ENCODE results near the gene RBP7. TPM values are rescaled to one million over a fixed set of nuclear protein-coding genes. Genes with fewer than 3 reads are reported as not detected.

RBP7 gene
- total RNA-seq, result not detected in 2 replicates

DNA sequence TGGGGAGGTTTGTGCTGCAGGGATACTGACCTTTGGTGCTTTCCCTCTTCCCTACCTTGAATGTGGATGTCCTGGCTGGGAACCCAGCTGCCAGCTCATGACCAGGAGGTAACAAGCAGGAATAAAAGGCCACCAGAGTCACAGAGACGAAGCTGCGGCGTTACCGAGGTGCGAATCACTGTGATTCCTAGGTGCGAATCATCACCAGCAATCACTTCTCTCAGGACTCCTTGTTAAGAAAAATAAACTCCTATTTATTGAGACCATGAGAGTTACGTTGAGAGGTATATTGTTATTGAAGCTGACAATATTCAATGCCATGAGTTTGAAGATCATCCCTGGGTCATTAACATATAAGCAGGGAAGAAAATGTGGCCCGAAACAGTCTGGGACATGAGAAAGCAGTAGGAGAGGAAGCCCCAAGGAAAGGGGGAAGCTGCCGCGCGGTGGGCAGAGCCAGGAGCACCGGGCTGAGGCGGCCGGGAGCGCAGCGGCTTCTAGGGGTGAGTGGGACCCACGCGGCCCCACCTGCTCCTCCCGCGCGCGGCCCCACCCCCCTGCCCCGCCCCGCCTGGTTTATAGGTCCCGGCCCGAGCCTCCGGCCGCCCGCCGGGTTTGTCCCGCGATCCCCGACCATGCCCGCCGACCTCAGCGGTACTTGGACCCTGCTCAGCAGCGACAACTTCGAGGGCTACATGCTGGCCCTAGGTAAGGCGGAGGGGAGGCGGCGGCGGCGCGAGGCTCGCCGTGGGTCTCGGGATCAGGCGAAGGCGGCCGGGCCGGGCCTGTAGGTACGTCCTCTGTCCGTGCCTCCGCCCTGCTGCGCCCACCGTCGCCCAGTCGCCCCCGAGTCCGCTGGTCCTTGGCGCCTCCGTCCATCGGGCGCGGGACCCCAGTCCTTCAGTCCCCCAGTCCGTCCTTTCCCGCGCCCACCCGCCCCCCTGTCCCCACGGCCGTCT, at the start of gene RBP7:
Gene RBP7 (plus strand): TSS at position 605 of the 959 bp plus-strand sequence. CDS start 31 bp downstream, at position 636.

DNA sequence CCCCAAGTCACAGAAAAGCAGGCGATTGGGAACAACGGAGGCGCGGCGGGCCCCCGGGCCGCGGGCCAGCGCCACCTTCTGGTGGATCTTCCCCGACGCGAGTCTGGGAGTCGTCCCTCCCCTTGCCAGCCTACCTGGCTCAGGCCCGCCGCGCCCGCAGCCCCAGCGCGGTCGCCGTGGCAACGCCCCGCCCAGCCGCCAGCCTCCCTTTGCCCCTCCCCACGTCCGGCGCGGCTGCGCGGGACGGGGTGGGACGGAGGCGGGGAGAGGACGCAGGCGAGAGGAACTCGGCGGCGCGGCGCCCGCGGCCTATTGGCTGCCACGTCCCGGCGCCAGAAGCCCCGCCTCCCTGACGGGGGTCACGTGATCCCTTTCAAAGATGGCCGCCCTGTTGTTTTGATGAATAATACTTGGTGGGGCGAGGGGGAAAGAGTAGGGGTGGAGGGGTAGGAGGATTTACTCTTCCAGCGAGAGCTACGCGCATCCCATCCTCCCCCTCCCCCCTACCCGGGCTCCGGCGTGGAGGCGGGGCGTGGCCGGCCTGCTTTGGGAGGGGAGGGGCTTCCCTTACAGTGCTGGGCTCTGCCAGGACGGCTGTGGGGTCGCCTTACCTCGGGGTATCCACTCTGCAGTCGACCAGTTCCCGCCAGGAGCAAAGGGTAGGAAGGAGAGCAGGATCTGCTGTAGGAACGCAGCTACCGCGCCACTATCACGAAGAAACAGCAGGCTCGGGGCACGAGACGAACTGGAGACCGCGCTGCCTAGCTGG, 35.7 kb downstream of the RBP7 start, which contains the start of gene UBE4B:
Gene UBE4B (plus strand): TSS at position 369 of the 769 bp plus-strand sequence. CDS start 713 bp downstream, outside the sequence.

Other genes starting within 250 kb of the RBP7 start
- gene CLSTN1, start 173.3 kb upstream of the RBP7 start, total RNA-seq, result 73.6 and 81.2 TPM in 2 replicates
- 17.6 and 21.4 TPM in 2 replicates for gene CTNNBIP1, start 87.0 kb upstream of the RBP7 start, total RNA-seq
- 16.0 and 20.2 TPM in 2 replicates for gene LZIC, start 53.8 kb upstream of the RBP7 start, total RNA-seq
- gene NMNAT1, start 53.8 kb upstream of the RBP7 start, total RNA-seq, result 5.7 and 8.2 TPM in 2 replicates
- gene UBE4B, start 35.7 kb downstream of the RBP7 start, total RNA-seq, result 31.0 and 35.4 TPM in 2 replicates
- 20.4 and 27.8 TPM in 2 replicates for gene KIF1B, start 213.3 kb downstream of the RBP7 start, total RNA-seq

Data from epithelial cell of alveolus of lung (primary cell).